ES-I3 (cell line): ENCODE results near the gene CTSF.
"Not testable (repeated sequence)": the region's sequence is repeated elsewhere in the genome, so short reads cannot be mapped to it uniquely, and the experiment has no call there.

Source experiments
- H3K36me3 ChIP-seq: 2 replicates; pipeline ENCODE4 v1.6.1; 2013; ENCODE audit warnings: mild to moderate bottlenecking, low read length, control low read depth, moderate library complexity; ENCODE audit not compliant: insufficient read depth
- H3K4me1 ChIP-seq: 2 replicates; pipeline ENCODE4 v1.6.1; 2013; ENCODE audit warnings: mild to moderate bottlenecking, control low read depth, low read length; ENCODE audit not compliant: insufficient read depth
- H3K9ac ChIP-seq: 2 replicates; pipeline ENCODE4 v1.6.1; 2013; ENCODE audit warnings: low read depth, mild to moderate bottlenecking, low read length, moderate library complexity
- H3K9me3 ChIP-seq: 2 replicates; pipeline ENCODE4 v1.6.1; 2013; ENCODE audit warnings: mild to moderate bottlenecking, low read length, moderate library complexity; ENCODE audit not compliant: control insufficient read depth, insufficient read depth

CTSF gene

GRCh38 chr11:66598993-66599392 is 30.6 kb upstream of the CTSF start:
- Histone ChIP-seq H3K36me3 (peaks cover 3% of the 10 kb centered on the region; the same call in 1 of the 2 replicates), H3K4me1 (no peaks in the 10 kb centered on the region), H3K9ac (no peak overlapping the region), H3K9me3 (no peaks in the 10 kb centered on the region; the same call in 1 of the 2 replicates)

- no peak overlapping the region for H3K9ac ChIP-seq
These were observed 27.0 kb upstream of the CTSF start for GRCh38 chr11:66595245-66595904.

GRCh38 chr11:66593650-66594049 is 25.2 kb upstream of the CTSF start:
- H3K4me1 ChIP-seq: no peaks in the 10 kb centered on the region
- peak overlapping the region; percentile 71 for H3K9ac ChIP-seq
- H3K36me3 ChIP-seq: no peaks in the 10 kb centered on the region
- H3K9me3 ChIP-seq: no peaks in the 10 kb centered on the region; the same call in 1 of the 2 replicates

More at GRCh38 chr11:66595245-66595904, 27.0 kb upstream of the CTSF start:
- Histone ChIP-seq H3K4me1 (no peaks in the 10 kb centered on the region), H3K9me3 (no peaks in the 10 kb centered on the region), H3K36me3 (no peaks in the 10 kb centered on the region; the same call in 1 of the 2 replicates)

- Histone ChIP-seq H3K9me3 (no peaks in the 10 kb centered on the region; the same call in 1 of the 2 replicates), H3K9ac (peak overlapping the region; percentile 71), H3K4me1 (no peaks in the 10 kb centered on the region)
These were observed 24.9 kb upstream of the CTSF start for GRCh38 chr11:66593303-66593635.

GRCh38 chr11:66592457-66593302 is 24.3 kb upstream of the CTSF start, which contains the start of the genes CCDC87 and CCS:
CCDC87 (minus strand) TSS chr11:66593063; CDS start chr11:66593015, 48 bp downstream.
CCS (plus strand) TSS chr11:66593185; CDS start chr11:66593262, 77 bp downstream.
- Histone ChIP-seq H3K4me1 (no peaks in the 10 kb centered on the region), H3K9ac (peak within 1 kb of the TSS; percentile 71), H3K36me3 (no peaks in the 10 kb centered on the region), H3K9me3 (no peaks in the 10 kb centered on the region; the same call in 1 of the 2 replicates)

More at GRCh38 chr11:66593303-66593635, 24.9 kb upstream of the CTSF start:
- H3K36me3 ChIP-seq: no peaks in the 10 kb centered on the region

GRCh38 chr11:66591175-66591574 is 22.8 kb upstream of the CTSF start:
- Histone ChIP-seq H3K9me3 (no peaks in the 10 kb centered on the region; the same call in 1 of the 2 replicates), H3K9ac (no peak overlapping the region), H3K4me1 (no peaks in the 10 kb centered on the region), H3K36me3 (no peaks in the 10 kb centered on the region)

GRCh38 chr11:66589996-66590675 is 21.7 kb upstream of the CTSF start:
- Histone ChIP-seq H3K4me1 (no peaks in the 10 kb centered on the region), H3K9ac (no peak overlapping the region), H3K9me3 (no peaks in the 10 kb centered on the region; the same call in 1 of the 2 replicates), H3K36me3 (no peaks in the 10 kb centered on the region)

GRCh38 chr11:66589315-66589714 is 20.9 kb upstream of the CTSF start:
- H3K4me1 ChIP-seq, H3K36me3 ChIP-seq, H3K9me3 ChIP-seq, H3K9ac ChIP-seq: not testable (repeated sequence)

- H3K9me3 ChIP-seq: peaks cover 2% of the 10 kb centered on the region; the same call in 1 of the 2 replicates
- H3K9ac ChIP-seq: no peak overlapping the region
- H3K4me1 ChIP-seq: no peaks in the 10 kb centered on the region
- H3K36me3 ChIP-seq: no peaks in the 10 kb centered on the region
These were observed 17.7 kb upstream of the CTSF start for GRCh38 chr11:66586136-66586535.

- H3K9ac ChIP-seq, H3K9me3 ChIP-seq, H3K4me1 ChIP-seq, H3K36me3 ChIP-seq: not testable (repeated sequence)
These were observed 17.0 kb upstream of the CTSF start for GRCh38 chr11:66585447-66585846.

GRCh38 chr11:66582565-66583147 is 14.2 kb upstream of the CTSF start:
- H3K36me3 ChIP-seq, H3K9me3 ChIP-seq, H3K9ac ChIP-seq, H3K4me1 ChIP-seq: not testable (repeated sequence)

GRCh38 chr11:66581261-66581660 is 12.9 kb upstream of the CTSF start:
- Histone ChIP-seq H3K9me3 (0 out of 2 replicates have a peak, but pooled peaks cover 2% of the 10 kb centered on the region), H3K36me3 (no peaks in the 10 kb centered on the region), H3K4me1 (no peaks in the 10 kb centered on the region), H3K9ac (no peak overlapping the region)

- Histone ChIP-seq H3K4me1 (no peaks in the 10 kb centered on the region), H3K9ac (no peak overlapping the region), H3K9me3 (0 out of 2 replicates have a peak, but pooled peaks cover 2% of the 10 kb centered on the region), H3K36me3 (no peaks in the 10 kb centered on the region)
These were observed 12.4 kb upstream of the CTSF start for GRCh38 chr11:66580803-66581202.

- Histone ChIP-seq H3K4me1 (no peaks in the 10 kb centered on the region), H3K9ac (no peak overlapping the region), H3K36me3 (no peaks in the 10 kb centered on the region), H3K9me3 (0 out of 2 replicates have a peak, but pooled peaks cover 2% of the 10 kb centered on the region)
These were observed 10.7 kb upstream of the CTSF start for GRCh38 chr11:66579017-66579606.
